Neuronal stem cell (in vitro differentiated cells): ENCODE results near the gene CD177.
A peak's percentile ranks its signal among the peaks of the same experiment; 100 is the strongest.
"Not testable (repeated sequence)": the region's sequence is repeated elsewhere in the genome, so short reads cannot be mapped to it uniquely, and the experiment has no call there.

Experiments
- DNase-seq: peaks from one replicate; pipeline ENCODE4 v3.0.0-alpha.2; 2013; ENCODE audit warnings: low spot score
- H2AFZ ChIP-seq: one replicate; pipeline ENCODE4 v1.6.1; 2013; ENCODE audit warnings: mild to moderate bottlenecking, low read length, inconsistent platforms
- H2AK5ac ChIP-seq: 2 replicates; pipeline ENCODE4 v1.6.1; 2013; ENCODE audit warnings: low read depth, mild to moderate bottlenecking, inconsistent platforms, low read length, moderate library complexity, mixed read lengths
- H2BK120ac ChIP-seq: 2 replicates; pipeline ENCODE4 v1.6.1; 2013; ENCODE audit warnings: low read depth, mild to moderate bottlenecking, inconsistent platforms, low read length, moderate library complexity, mixed read lengths
- H2BK12ac ChIP-seq: one replicate; pipeline ENCODE4 v1.6.1; 2013; ENCODE audit warnings: low read length, inconsistent platforms
- H2BK15ac ChIP-seq: 2 replicates; pipeline ENCODE4 v1.6.1; 2013; ENCODE audit warnings: mild to moderate bottlenecking, low read length, inconsistent platforms, mixed read lengths
- H2BK5ac ChIP-seq: one replicate; pipeline ENCODE4 v1.6.1; 2013; ENCODE audit warnings: inconsistent platforms, mild to moderate bottlenecking, low read length, moderate library complexity
- H3K14ac ChIP-seq: one replicate; pipeline ENCODE4 v1.6.1; 2013; ENCODE audit warnings: low read length, inconsistent platforms
- H3K18ac ChIP-seq: 2 replicates; pipeline ENCODE4 v1.6.1; 2013; ENCODE audit warnings: low read length, inconsistent platforms
- H3K23ac ChIP-seq: 2 replicates; pipeline ENCODE4 v1.6.1; 2013; ENCODE audit warnings: low read depth, mild to moderate bottlenecking, mixed read lengths, low read length, inconsistent platforms; ENCODE audit not compliant: poor library complexity
- H3K27ac ChIP-seq: replicated peaks from 3 replicates; pipeline ENCODE4 v1.5.1; 2013; ENCODE audit warnings: low read length, inconsistent platforms
- H3K27me3 ChIP-seq, 3 experiments: 2 replicates each; pipeline ENCODE4 v1.6.1; 2013; ENCODE audit warnings: low read length in 3 of 3, mild to moderate bottlenecking in 2 of 3, inconsistent platforms in 1 of 3, low read depth in 1 of 3, mixed read lengths in 1 of 3, moderate library complexity in 1 of 3; ENCODE audit not compliant: control insufficient read depth in 3 of 3, insufficient read depth in 3 of 3
- H3K36me3 ChIP-seq, 2 donors: replicated peaks in 1 of 2; 2 replicates each; pipeline ENCODE4 v1.6.1; 2013; ENCODE audit warnings: low read length in 2 of 2; ENCODE audit not compliant: control insufficient read depth in 2 of 2, insufficient read depth in 2 of 2
- H3K4ac ChIP-seq: 2 replicates; pipeline ENCODE4 v1.6.1; 2013; ENCODE audit warnings: inconsistent platforms, mild to moderate bottlenecking, low read length, moderate library complexity
- H3K4me1 ChIP-seq, 2 donors: 1 replicate in 1 of 2; 2 replicates in 1 of 2; pipeline ENCODE4 v1.6.1; 2013; ENCODE audit warnings: low read length in 2 of 2, low read depth in 1 of 2; ENCODE audit not compliant: control insufficient read depth in 2 of 2, insufficient read depth in 1 of 2
- H3K4me2 ChIP-seq: one replicate; pipeline ENCODE4 v1.6.1; 2013; ENCODE audit warnings: mild to moderate bottlenecking, low read length, inconsistent platforms; ENCODE audit not compliant: insufficient read depth, poor library complexity, severe bottlenecking
- H3K4me3 ChIP-seq, 2 donors: 2 replicates each; pipeline ENCODE4 v1.5.1; 2013; ENCODE audit warnings: low read length in 2 of 2, mild to moderate bottlenecking in 2 of 2, inconsistent platforms in 1 of 2, moderate library complexity in 1 of 2
- H3K79me1 ChIP-seq: one replicate; pipeline ENCODE4 v1.6.1; 2013; ENCODE audit warnings: low read depth, mild to moderate bottlenecking, inconsistent platforms, low read length, moderate library complexity
- H3K9ac ChIP-seq: one replicate; pipeline ENCODE4 v1.6.1; 2013; ENCODE audit warnings: mild to moderate bottlenecking, low read depth, low read length, inconsistent platforms; ENCODE audit not compliant: poor library complexity
- H3K9me3 ChIP-seq, 2 donors: replicated peaks in 1 of 2; 2 replicates each; pipeline versions ENCODE3 to v1.6.1; 2013; ENCODE audit warnings: low read length in 2 of 2, mild to moderate bottlenecking in 2 of 2, inconsistent platforms in 1 of 2, low read depth in 1 of 2, mixed read lengths in 1 of 2, moderate library complexity in 1 of 2; ENCODE audit not compliant: control insufficient read depth in 2 of 2, insufficient read depth in 1 of 2
- H4K8ac ChIP-seq: one replicate; pipeline ENCODE4 v1.6.1; 2013; ENCODE audit warnings: low read depth, mild to moderate bottlenecking, inconsistent platforms, low read length, moderate library complexity
- H4K91ac ChIP-seq: one replicate; pipeline ENCODE4 v1.6.1; 2013; ENCODE audit warnings: low read length, low read depth, mild to moderate bottlenecking, inconsistent platforms; ENCODE audit not compliant: poor library complexity
- WGBS, 2 donors: extraction: QIAGEN DNeasy Blood & Tissue Kit; methylation state at CpG; one replicate each; pipeline ENCODE4 v1.1.7; 2013; ENCODE audit warnings: missing lambda C conversion rate in 2 of 2, mixed read lengths in 1 of 2; ENCODE audit not compliant: insufficient read length in 2 of 2, insufficient replicate concordance in 1 of 2; ENCODE audit errors: extremely low coverage in 2 of 2; 5-methylcytosine and 5-hydroxymethylcytosine counted together

The CD177 gene

GRCh38 chr19:43367822-43368221 is 14.3 kb downstream of the CD177 start:
- no peak overlapping the region for H2AK5ac ChIP-seq
- no peak overlapping the region for H2BK12ac ChIP-seq
- H3K4me2 ChIP-seq: no peak overlapping the region

GRCh38 chr19:43368897-43369296 is 15.4 kb downstream of the CD177 start:
- H3K18ac ChIP-seq, H3K36me3 ChIP-seq, H2BK12ac ChIP-seq, H2AK5ac ChIP-seq, H3K23ac ChIP-seq, H2BK15ac ChIP-seq, H3K27ac ChIP-seq, DNase-seq, H3K4me1 ChIP-seq, H3K27me3 ChIP-seq, H3K79me1 ChIP-seq, H3K9me3 ChIP-seq, H3K4ac ChIP-seq, H4K91ac ChIP-seq, H3K4me2 ChIP-seq, H4K8ac ChIP-seq, H2AFZ ChIP-seq, H3K9ac ChIP-seq, H2BK5ac ChIP-seq, H3K14ac ChIP-seq, H3K4me3 ChIP-seq, H2BK120ac ChIP-seq: not testable (repeated sequence)
- no CpG with 5 or more reads among the region's 9 CpGs for WGBS, 2 donors

More at GRCh38 chr19:43367822-43368221, 14.3 kb downstream of the CD177 start:
- H3K9ac ChIP-seq: peak overlapping the region; percentile 37
- H3K27me3 ChIP-seq: peaks cover 0 to 2% (median 0%) of the 10 kb centered on the region in 3 experiments
- H3K14ac ChIP-seq: no peak overlapping the region
- no peaks in the 10 kb centered on the region for H3K36me3 ChIP-seq
- H3K79me1 ChIP-seq: peaks cover 3% of the 10 kb centered on the region
- no peak overlapping the region for H3K27ac ChIP-seq
- no peak overlapping the region for H2BK15ac ChIP-seq
- no peak overlapping the region for H2BK5ac ChIP-seq
- DNase-seq: no peak
- H4K91ac ChIP-seq: no peak overlapping the region
- no peaks in the 10 kb centered on the region for H3K4me1 ChIP-seq
- peak overlapping the region; percentile 3 for H4K8ac ChIP-seq
- H3K4me3 ChIP-seq: no peak overlapping the region
- WGBS, 2 donors: no CpG with 5 or more reads among the region's 2 CpGs
- no peak overlapping the region for H3K23ac ChIP-seq
- H3K4ac ChIP-seq: no peak overlapping the region
- no peaks in the 10 kb centered on the region for H3K9me3 ChIP-seq
- no peak overlapping the region for H2AFZ ChIP-seq
- no peak overlapping the region for H2BK120ac ChIP-seq
- peak overlapping the region; percentile 38 for H3K18ac ChIP-seq

DNA sequence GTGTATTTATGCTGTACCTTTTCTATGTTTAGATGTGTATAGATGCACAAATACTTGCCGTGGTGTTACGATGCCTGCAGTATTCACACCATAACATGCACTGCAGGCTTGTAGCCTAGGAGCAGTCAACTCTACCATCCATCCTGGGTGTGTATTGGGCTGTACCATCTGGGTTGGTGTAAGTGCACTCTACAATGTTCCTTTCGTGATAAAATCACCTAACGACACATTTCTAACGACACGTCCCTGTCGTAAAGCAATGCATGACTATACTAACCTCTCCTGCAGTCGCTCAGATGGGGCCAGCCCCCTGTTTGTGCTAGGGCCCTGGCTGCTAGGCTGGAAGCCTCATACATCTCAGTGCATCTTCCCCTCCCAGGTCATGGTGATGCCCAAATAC is 18.4 kb downstream of the CD177 start:
- Histone ChIP-seq H2AK5ac (no peak overlapping the region), H3K27me3 (no peaks in the 10 kb centered on the region), H3K4me3 (no peak overlapping the region), H3K27ac (no peak overlapping the region), H2BK5ac (no peak overlapping the region), H3K9ac (no peak overlapping the region), H3K4ac (no peak overlapping the region), H3K36me3 (no peaks in the 10 kb centered on the region), H3K14ac (no peak overlapping the region), H3K9me3 (no peaks in the 10 kb centered on the region), H4K8ac (no peak overlapping the region), H3K23ac (no peak overlapping the region), H2BK15ac (no peak overlapping the region), H2BK12ac (no peak overlapping the region), H2AFZ (no peak overlapping the region), H3K79me1 (no peaks in the 10 kb centered on the region), H3K4me1 (no peaks in the 10 kb centered on the region), H2BK120ac (no peak overlapping the region), H4K91ac (no peak overlapping the region), H3K4me2 (no peak overlapping the region), H3K18ac (no peak overlapping the region)
- DNase-seq: no peak
- WGBS, 2 donors: no CpG with 5 or more reads among the region's 8 CpGs

DNA sequence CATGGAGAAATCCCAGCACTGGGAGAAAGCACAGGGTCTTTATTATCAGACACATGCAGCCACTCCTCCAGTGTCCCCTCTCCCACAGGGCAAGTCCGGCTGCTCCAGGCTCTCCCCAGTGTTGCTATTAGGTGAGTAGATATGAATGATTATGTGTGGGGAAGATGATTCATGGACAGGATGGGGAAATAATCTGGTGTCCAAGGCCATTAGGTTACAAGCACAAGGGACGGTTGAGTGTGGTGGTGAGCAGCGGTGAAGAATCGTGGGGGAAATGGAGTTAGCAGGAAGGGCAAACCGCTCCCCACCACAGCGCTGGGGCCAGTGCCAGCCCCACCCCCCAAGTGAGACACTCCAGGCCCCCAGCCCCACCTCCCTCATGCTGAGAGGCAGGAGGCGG is 19.0 kb downstream of the CD177 start:
- Histone ChIP-seq H3K14ac (no peak overlapping the region), H3K79me1 (no peaks in the 10 kb centered on the region), H4K8ac (no peak overlapping the region), H3K27ac (no peak overlapping the region), H2AK5ac (no peak overlapping the region), H3K9ac (no peak overlapping the region), H2BK15ac (no peak overlapping the region), H3K27me3 (no peaks in the 10 kb centered on the region), H3K4me2 (no peak overlapping the region), H3K23ac (no peak overlapping the region), H2BK12ac (no peak overlapping the region), H3K4me1 (no peaks in the 10 kb centered on the region), H3K9me3 (no peaks in the 10 kb centered on the region), H2AFZ (no peak overlapping the region), H3K36me3 (no peaks in the 10 kb centered on the region), H3K4ac (no peak overlapping the region), H2BK5ac (no peak overlapping the region), H2BK120ac (no peak overlapping the region), H3K4me3 (no peak overlapping the region), H4K91ac (no peak overlapping the region), H3K18ac (no peak overlapping the region)
- WGBS, 2 donors: no CpG with 5 or more reads among the region's 7 CpGs
- DNase-seq: no peak
